Dedifferentiated amniotic fluid mesenchymal stem cell (primary cell): Measurements from ENCODE around the gene NFU1.
"Not testable (repeated sequence)": the region's sequence is repeated elsewhere in the genome, so short reads cannot be mapped to it uniquely, and the experiment has no call there.

ENCODE experiments used
- DNase-seq: peaks from one replicate; pipeline ENCODE4 v3.0.0-alpha.2; 2016; ENCODE audit errors: extremely low spot score

The NFU1 gene

GRCh38 chr2:69387770-69388481 lies 49.3 kb downstream of the NFU1 start:
- no peak for DNase-seq

- peak; percentile 88 for DNase-seq
Measured at GRCh38 chr2:69386789-69387734, 50.2 kb downstream of the NFU1 start, which contains the start of gene GFPT1. TSS of gene GFPT1 (minus strand) at chr2:69387227. CDS start at chr2:69387071, 156 bp downstream.

DNA sequence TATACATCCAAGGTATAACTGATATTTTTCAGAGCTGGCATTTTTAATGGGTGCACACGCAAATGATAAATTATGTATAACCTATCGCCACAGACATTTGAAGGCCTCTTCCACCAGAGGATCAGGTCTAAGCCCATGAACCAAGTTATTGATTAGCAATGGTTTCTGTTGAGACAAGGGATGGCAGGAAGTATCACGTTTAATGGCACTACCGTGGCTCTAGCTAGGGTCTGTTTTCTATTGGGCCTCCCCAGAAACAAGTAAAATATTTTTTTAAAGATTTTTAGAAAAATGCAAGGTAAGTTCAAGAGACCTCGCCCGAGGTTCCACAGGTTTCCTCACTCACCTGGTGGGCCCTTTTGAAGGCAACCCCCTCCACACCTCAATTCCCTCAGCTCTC lies 50.9 kb downstream of the NFU1 start:
- DNase-seq = no peak

- peak; percentile 60 for DNase-seq
Measured at GRCh38 chr2:69385443-69386151, 51.6 kb downstream of the NFU1 start.

DNA sequence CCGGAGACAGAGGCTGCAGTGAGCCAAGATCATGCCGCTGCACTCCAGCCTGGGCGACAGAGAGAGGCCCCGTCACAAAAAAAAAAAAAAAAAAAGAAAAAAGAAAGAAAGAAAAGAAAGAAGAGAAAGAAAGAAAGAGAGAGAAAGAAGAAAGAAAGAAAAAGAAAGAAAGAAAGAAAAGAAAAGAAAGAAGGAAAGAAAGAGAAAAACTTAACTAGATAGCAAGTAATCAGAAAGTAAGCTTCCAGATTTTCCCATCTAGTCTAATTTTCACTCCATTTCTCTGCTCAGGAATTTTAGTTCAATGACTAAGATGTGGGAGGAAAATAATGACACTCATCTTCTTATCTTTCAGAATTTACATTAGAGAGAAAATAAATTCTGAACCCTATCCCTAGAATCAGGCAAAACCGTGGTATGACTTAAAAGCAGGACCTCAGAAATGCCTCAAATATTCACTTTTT lies 52.6 kb downstream of the NFU1 start:
- DNase-seq = peak; percentile 24

DNA sequence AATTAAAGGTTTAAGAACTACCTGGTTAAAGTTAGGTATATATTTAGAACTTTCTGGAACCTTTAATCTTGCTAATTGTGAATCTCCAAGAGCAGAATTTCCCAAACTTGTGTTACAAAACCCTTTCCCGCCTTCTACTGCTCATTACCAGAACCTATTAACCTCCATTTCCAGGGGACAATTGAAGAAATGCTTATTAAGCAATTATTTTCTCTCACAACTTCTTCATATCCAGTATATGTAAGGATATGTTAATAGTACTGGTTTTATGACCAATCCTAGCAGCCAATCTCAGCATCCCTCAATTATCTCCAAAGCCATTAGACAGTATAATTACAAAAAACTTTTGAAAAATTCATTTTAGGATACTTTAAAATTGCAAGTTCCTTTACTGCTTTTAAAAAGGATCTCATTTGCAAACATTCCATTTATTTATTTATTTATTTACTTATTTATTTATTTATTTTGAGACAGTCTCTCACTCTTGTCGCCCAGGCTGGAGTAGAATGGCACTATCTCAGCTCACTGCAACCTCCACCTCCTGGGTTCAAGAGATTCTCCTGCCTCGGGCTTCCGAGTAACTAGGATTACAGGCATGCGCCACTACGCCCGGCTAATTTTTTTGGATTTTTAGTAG lies 53.9 kb downstream of the NFU1 start:
- DNase-seq = no peak

- no peak for DNase-seq
Measured at GRCh38 chr2:69382547-69382946, 54.7 kb downstream of the NFU1 start.

- DNase-seq = no peak
Measured at GRCh38 chr2:69381337-69381737, 55.9 kb downstream of the NFU1 start.

- DNase-seq = no peak
Measured at GRCh38 chr2:69380072-69380917, 56.9 kb downstream of the NFU1 start.

- no peak for DNase-seq
Measured at GRCh38 chr2:69376403-69376802, 60.8 kb downstream of the NFU1 start.

GRCh38 chr2:69375494-69376353 lies 61.5 kb downstream of the NFU1 start:
- DNase-seq = no peak

GRCh38 chr2:69372767-69373166 lies 64.5 kb downstream of the NFU1 start:
- DNase-seq = no peak

- no peak for DNase-seq
Measured at GRCh38 chr2:69369802-69370201, 67.4 kb downstream of the NFU1 start.

DNA sequence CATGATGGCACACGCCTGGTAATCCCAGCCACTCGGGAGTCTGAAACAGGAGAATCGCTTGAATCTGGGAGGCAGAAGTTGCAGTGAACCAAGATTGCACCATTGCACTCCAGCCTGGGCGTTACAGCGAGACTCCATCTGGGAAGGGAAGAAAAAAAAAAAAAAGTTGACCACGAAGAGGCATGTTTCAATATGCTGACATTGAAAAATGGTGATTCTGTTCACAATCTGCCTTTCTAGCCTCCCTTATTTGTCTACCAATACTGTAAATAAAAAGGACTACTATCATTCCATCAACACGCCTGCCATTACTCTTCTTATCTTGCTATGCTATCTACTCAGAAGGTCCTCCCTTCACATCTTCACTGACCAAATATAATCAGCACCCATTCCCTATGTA lies 68.6 kb downstream of the NFU1 start:
- DNase-seq = no peak

- DNase-seq = no peak
Measured at GRCh38 chr2:69359371-69359770, 77.9 kb downstream of the NFU1 start.

DNA sequence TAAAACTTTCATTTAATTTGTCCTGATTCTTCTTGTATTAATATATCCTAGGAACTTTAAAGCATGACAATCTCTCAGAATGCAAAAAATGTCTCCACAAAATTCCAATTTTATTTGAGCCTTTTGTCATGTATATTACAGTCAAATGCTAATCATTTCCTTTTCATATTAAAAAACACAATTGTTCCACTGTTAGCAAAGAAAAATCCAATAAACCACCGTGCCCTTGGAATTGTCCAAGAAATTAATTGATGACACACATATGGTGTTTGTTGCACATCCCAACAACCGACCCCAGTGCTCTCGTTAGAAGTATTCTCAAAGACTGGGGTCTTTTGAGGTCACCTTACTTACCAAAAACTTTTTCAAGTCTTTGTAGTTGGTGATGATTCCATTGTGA lies 78.3 kb downstream of the NFU1 start:
- DNase-seq = no peak

- DNase-seq = no peak
Measured at GRCh38 chr2:69356471-69356870, 80.8 kb downstream of the NFU1 start.

- not testable (repeated sequence) for DNase-seq
Measured at GRCh38 chr2:69354976-69355375, 82.3 kb downstream of the NFU1 start.

DNA sequence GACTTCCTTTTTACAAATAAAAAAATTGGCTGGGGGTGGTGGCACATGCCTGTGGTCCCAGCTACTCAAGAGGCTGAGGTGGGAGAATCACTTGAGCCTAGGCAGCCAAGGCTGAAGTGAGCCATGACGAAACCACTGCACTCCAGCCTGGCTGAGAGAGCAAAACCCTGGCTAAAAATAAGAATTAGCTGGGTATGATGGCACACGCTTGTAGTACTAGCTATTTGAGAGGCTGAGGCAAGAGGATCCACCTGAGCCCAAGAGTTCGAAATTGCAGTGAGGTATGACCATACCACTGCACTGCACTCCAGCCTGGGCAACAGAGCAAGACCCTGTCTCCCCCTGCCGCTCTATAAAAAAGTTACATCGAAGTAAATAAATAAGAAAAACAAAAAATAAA lies 83.9 kb downstream of the NFU1 start:
- DNase-seq = no peak

GRCh38 chr2:69348781-69349180 lies 88.5 kb downstream of the NFU1 start:
- no peak for DNase-seq
